ENCODE measurements around the gene SOCS6.
"Not testable (repeated sequence)": the region's sequence is repeated elsewhere in the genome, so short reads cannot be mapped to it uniquely, and the experiment has no call there.

SOCS6 gene, protein sequence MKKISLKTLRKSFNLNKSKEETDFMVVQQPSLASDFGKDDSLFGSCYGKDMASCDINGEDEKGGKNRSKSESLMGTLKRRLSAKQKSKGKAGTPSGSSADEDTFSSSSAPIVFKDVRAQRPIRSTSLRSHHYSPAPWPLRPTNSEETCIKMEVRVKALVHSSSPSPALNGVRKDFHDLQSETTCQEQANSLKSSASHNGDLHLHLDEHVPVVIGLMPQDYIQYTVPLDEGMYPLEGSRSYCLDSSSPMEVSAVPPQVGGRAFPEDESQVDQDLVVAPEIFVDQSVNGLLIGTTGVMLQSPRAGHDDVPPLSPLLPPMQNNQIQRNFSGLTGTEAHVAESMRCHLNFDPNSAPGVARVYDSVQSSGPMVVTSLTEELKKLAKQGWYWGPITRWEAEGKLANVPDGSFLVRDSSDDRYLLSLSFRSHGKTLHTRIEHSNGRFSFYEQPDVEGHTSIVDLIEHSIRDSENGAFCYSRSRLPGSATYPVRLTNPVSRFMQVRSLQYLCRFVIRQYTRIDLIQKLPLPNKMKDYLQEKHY

DNA sequence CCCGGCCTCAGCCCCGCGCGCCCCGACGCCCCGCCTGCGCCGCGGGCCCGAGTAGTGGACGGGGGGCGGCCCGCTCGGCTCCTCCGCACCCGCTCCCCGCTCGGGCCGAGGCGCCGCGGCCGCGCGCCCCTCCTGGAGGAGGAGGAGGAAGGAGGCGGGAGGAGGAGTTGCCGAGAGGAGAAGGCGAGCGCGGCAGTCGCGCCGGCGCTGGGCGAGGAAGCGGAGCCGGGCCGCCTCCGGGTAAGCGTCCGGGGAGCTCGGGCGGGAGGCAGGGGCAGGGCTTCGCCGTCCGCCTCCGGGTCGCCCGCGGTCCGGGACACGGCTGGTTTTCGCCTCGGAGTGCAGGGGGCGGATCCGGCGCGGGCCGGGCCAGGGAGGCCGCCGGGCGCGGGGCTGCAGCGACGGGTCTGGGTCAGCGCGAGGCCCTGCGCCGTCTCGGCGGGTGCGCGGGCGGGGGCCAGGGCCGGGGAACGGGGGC, at the start of gene SOCS6:
Gene SOCS6 (plus strand): TSS at position 195 of the 478 bp plus-strand sequence. CDS start 35,624 bp downstream, outside the sequence.
- DNase-seq, result peak; percentile 31

DNA sequence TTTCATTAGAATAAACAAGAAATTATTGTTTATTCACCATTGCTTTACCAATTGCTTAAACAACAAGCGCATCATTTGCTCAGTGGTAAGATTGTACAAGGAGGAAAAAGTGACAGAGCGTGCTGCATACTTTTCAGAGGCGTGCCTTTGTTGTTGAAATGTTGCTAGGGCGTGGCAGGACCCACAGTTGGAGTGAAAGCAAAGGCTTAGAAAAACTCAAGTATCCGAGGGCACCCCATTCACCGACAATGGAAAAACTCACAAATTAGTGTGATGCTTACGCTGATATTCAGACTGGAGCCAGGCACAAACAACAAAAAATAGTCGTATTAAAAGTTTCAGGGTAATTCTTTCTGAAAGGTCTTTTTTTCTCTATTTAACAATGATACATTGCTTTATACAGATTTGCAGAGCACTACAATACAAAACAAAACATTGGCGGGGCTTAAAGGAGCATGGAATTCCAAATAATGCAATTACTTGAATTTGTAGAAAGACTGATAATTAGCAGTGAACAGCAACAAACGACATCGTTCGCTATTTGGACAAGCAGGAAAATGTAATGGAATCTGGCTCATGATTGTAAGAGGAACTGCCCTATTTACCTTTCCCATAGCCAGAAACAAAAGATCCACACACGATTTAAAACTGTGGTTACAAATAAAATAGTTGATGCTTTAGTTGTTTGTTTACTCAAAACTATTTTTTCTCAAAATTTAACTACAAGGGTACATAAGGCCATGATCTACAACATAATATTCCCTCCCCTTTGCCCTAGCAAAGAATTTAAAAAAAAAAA, 45.5 kb upstream of the SOCS6 start:
- DNase-seq, result no peak

DNA sequence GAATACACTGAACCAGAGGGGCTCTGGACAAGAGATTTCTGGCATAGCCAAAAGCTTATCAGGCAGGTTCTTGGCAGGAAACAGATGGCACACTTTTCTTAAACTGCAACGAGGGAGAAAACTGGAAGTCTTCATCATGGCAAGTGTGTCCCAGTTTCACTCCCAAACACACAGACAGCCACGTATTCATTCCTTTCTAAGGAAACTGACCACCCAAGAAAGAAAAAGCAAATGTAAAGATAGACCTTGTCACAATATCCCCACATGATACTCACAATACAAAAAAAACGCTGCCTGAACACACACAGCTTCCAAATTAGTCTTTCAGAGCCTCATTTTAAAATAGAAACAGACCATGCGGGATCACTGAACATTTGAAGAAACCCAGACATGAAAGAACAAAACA, 42.8 kb upstream of the SOCS6 start:
- DNase-seq, result no peak

DNA sequence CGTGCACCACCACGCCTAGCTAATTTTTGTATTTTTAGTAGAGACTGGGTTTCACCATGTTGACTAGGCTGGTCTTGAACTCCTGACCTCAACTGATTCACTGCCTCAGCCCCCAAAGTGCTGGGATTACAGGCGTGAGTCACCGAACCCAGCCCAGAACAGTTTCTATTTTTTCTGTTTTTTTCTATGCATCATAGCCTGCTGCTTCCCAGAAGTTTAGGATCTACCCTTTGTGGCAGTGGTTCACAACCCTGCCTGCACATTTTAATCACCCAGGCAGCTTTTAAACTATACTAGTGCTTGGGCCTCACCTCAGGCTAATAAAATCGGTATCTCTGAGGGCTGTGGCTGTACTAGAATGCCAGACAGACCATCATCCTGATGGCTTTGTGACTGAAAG, 39.7 kb upstream of the SOCS6 start:
- DNase-seq, result no peak

DNA sequence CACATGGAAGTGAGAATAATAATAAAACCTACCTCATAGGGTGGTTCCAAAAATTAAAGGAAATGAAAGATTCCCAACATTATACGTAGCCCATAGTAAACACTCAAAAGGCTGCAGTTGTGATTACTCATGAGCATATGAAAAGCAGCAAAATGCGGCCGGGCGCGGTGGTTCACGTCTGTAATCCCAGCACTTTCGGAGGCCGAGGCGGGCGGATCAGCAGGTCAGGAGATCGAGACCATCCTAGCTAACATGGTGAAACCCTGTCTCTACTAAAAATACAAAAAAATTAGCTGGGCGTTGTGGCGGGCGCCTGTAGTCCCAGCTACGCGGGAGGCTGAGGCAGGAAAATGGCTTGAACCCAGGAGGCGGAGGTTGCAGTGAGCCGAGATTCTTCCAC, 39.0 kb upstream of the SOCS6 start:
- not testable (repeated sequence) for DNase-seq

DNA sequence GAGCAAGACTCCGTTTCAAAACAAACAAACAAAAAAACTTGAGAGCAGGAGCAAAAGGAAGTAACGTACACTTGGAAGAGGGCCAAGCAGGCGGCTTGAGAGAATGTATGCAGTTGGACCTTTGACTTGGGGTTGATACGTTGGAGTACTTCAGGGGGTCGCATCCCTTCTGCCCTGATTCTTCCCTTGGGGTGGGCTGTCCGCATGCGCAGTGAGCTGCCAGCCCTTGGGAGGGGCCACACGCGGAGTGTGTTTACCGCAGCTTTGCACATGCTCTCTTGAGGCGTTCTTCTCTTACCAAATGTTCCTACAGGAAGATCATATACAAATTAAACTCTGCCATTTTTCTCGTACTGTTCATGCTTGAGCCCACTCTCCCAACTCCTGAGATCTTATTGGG, 38.1 kb upstream of the SOCS6 start:
- no peak for DNase-seq

DNA sequence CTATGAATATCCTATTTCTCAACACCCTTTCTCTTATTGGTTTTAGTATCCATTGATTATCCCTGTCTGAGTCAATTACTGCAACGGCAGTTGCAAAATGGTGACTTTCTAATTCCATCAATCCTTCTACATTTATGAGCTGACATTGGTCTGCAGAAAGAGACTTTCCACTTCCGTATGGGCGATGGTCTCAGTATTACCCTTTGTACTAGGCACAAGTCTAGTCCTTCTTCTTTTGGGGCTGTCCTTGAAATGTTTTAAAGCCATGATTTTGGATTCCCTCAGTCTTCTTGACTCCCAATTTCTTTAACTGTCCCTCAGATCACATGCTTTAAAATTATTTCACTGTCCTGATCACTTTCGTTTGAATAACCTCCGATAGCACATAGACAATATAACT, 32.7 kb upstream of the SOCS6 start:
- no peak for DNase-seq

DNA sequence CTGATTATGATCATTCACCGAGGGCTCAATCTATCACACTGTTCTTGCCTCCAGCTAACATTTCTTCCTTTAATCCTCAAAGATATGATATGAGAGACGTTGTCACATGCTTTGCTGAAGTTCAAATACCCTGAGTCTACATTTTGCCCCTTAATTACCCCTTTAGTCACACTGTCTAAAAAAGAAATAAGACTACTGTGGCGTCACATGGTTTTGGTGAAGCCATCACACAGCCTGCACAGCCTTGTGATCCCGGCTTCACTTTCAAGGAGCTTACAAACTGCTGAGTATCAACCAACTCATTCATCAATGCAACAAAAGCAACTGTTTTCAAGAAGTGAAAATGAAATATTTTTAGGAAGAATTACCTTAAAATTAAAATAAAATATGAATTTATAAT, 31.9 kb upstream of the SOCS6 start:
- DNase-seq, result no peak

DNA sequence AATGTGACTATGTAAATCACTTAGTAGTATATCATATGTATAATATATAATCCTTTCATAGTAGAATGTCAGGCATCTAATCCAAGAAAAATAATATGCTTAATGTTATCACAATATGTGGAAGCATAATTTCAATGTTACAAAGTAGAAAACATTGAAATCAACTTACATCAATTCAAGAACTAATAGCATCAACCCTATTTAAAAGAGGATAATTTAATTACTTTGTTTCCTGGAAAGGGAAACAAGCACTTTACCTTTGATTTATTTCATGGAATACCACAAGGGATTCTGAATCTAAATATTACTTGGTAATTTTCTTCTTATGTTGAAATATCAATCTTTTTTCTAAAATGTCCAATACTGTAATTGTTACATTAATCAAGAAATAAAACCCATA, 30.6 kb upstream of the SOCS6 start:
- DNase-seq, result no peak

DNA sequence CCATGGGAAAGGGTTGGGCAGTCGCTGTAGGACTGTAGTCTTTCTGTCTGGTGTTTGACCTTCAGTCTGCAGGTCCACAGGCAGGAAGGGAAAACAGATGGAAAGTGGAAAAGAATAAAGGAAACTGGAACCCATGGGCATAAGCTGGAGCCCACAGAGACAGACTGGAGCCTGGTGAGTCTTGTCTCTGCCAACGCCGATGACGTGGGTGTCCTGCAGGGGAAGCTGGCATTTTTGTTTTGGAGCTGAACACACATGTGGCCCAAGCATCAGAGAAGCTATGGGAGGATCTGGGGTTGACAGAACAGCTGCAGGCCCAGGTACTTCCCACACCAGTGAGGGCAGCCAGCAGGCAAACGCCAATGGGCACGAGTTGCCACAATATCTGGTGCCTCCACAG, 28.2 kb upstream of the SOCS6 start:
- DNase-seq, result no peak

DNA sequence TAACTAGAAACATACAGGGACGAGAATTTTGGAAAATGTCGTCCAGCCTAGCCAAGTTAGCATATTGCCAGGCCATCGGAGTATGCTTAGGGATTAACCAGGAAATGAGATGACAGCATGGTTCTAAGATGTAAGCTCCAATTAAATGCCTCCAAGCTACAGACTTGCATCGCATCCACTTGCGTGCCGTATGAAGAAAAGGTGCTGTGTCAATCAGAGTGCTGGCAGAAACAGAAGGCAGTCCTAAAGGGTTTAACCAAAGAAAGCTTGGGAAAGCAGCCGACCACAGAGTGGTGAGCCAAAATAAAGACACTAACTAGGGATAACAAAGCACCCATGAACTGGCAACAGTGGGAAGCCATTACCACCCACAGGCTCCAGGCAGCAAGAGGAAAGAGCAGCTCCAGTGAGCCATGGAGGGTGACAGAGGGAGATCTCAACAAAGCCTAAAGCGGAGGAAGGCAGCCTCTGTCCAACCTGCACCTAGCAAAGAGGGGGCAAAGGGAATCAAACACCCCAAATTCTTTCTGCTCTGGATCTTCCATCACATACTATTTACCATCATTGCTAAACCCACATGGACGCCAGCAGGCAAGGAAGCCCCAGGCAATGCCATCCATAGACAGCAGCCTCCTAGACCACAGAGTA, 27.6 kb upstream of the SOCS6 start:
- DNase-seq, result no peak

DNA sequence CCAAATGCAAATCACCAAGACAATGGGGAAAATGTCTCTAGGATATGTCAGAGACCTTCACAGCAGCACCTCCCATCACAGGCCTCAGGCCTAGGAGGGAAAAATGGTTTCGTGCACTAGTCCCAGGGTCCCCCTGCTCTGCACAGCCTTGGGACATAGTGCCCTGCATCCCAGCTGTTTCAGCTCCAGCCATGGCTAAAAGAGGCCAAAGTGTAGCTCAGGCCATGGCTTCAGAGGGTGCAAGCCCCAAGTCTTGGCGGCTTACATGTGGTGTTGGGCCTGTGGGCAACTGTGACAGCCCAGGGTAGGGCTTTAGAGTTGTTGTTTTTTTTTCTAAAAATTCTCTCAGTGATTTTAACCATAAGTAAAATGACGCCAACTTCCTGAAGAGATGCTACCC, 25.5 kb upstream of the SOCS6 start:
- DNase-seq, result no peak

DNA sequence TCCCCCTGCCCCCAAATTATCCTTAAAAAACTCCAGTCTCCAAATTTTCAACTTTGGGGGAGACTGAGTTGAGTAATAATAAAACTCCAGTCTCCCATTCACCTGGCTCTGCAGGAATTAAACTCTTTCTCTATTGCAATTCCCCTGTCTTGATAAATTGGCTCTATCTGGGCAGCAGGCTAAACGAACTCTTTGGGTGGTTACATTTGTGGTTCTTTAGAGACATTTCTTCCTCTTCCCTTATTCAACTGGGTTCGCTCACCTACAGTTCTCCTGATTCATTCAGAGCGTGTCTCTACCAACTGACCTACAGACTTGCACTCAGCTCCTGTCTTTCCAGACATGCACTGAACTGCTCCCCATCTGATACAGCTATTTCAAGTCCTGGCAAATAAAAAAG, 17.1 kb upstream of the SOCS6 start:
- DNase-seq, result no peak

DNA sequence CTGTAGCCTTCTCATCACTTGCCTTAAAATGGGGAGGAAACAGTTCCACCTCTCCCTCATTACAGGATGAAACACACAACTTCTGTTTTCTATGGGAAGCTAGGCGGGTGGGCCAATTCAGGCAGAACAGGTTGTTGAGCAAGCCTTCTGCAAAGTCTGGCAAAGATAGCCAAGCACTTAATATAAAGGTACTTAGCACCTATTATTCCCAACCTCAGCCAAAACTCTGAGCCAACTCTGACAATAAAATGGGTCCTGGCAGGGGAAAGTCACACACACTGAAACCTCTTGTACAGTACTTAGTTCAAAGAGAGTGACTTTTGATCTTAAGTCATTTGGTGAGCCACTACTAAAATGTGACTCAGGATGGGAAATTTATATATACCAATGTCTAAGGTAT, 15.8 kb upstream of the SOCS6 start:
- DNase-seq, result no peak

DNA sequence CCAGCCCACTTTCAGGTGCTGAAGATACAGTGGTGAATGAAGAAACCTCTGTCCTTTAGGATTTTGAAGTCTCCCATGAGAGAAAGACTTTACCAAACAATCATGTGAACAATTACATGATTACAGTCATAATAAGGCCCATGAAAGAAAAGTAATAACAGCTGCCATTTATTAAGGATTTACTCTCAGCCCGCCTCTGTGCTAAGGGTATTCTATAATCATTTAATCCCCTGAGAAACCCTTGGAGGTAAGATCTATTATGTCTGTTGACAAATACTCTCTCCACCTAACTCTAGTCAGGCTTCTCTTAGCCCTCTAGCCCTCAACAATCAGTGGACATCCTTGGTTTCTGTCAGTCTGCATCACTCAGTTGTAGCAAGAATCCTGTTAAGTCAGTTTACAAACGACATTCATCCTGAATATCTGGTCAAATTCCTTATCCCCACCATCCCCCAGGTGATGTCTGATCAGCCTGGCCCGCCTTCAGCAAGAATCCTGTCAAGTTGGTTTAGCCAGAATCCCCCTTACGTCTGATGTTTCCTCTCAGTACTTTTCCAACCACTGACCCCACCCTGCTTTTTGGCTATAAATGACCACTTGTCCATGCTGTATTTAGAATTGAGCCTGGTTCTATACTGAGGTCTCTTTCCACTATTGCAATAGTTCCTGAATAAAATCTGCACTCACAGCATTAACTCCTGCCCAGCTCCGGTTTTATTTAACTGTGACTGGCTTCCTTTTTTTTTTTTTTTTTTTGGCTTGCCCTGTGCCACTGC, 12.2 kb upstream of the SOCS6 start:
- no peak for DNase-seq

DNA sequence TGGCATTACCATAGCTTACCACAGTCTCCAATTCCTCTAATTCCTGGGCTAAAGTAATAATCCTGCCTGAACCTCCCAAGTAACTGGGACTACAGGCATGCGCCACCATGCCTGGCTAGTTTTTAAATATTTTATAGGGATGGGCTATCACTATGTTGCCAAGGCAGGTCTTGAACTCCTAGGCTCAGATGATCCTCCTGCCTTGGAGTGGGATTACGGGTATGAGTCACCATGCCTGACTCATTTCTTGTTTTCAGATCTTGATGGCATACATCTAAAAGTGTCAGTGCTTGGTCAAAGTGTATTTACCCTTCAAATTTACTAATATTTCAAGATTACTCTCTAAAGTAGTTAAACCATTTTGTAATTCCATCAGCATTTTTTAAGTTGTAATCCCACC, 9.4 kb upstream of the SOCS6 start:
- DNase-seq, result no peak

DNA sequence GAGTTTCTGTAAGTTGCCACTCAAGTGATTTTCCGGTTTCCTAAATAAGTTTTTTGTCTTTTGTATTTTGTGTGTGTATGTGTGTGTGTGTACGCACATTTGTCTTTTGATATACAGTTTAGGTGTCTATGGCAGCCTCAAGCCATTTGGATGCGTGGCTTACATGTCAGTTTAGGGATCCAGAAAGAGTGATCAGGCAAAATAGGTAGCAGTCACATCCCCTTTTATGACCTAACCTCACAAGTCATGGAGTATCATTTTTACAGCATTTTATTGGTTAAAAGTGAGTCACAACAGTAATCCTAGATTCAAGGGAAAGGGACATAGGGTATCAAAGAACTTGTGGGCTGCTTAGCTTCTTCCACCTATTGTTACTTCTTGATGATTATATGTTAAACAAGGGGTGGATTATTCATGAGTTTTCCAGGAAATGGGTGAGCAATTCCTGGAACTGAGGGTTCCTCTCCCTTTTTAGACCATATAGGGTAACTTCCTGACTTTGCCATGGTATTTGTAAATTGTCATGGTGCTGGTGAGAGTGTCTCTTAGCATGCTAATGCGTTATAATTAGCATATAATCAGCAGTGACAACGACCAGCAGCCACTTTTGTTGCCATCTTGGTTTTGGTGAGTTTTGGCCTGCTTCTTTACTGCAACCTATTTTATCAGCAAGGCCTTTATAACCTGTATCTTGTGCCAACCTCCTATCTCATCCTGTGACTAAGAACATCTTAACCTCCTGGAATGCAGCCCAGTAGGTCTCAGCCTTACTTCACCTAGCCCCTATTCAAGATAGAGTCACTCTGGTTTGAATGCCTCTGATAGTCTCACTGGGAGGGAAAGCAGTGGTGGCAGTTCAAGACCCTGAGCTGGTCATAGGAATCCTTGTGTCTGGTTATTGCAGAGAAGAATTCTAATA, 8.6 kb upstream of the SOCS6 start:
- no peak for DNase-seq

DNA sequence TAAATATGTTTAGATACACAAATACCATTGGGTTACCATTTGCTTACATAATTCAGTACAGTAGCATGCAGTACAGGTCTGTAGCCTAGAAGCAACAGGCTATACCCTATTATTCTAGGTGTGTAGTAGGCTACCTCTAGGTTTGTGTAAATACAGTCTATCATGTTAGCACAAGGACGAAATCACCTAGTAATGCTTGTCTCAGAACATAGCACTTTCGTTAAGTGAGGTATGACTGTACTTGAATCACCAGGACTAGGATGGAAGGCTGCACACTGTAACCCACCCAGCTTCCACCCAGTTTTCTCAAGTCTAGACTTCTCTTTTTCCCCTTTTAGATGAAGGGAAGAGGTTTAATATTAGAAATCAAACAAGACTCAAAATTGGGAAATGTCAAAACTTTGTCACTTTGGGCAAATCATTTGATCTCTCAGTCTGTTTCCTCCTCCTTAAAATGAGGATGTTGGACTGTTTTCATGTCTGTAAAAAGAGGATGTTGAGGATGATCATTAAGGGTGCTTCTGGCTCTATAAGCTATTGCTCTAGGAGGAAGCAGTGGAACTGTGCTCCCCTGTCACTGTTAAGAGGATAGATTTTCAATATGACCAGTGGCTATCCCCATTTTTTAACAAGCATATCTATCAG, 3.7 kb upstream of the SOCS6 start:
- DNase-seq, result no peak

DNA sequence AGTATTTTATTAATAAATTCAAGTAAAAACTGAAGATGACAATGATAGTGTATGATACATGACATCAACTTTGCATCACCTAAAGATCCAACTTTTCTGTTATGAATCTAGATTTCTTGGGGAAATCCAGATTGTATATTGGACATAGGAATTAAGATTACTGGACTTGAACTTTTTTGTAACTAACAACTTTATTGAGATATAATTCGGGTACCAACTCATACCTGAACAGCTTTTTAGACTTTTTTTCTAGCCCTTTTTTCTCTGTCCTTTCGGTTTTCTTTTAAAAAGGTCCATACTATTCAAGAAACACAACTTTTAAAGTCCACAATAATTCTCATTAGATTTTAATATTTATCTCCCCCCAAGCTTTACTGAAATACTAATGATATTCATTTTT, 1.1 kb upstream of the SOCS6 start:
- no peak for DNase-seq

DNA sequence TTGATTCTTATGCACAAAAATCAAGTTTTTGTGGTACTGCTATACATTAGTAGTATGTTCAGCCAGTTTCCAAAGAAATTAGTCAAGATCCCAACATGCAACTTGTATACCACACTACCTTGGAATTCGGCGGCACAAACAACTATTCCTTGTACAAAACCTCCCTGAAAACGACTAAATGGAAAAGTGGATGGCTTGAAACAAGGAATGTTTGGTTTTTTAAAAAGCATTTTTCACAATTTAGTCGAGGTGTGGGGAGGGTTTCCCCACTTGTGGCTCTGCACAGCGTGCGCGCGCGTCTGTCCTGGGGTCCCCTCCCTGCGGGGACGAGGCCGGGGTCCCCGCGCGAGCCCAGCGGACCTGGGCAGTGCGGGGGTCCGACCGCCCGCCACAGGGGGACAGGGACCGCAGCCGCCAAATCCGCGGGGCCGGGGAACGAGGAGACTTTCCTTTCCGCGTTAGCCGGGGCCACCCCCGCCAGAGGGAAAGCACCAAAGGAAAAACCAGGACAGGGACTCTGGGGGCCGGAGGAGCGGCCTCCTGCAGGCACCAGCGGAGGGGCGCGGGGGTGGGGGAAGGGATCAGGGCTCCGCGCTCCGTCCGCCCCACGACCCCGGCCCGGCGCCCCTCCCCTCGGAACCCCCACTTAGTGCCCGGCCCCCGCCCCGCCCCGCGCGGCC, 534 bp upstream of the SOCS6 start:
- DNase-seq, result peak; percentile 13
